Midbrain (tissue), 1 donor: ENCODE measurements around the gene SCAMP2.

Source experiments
- DNase-seq: peaks from one replicate; lab custom pipeline; 2025; lab: John Stamatoyannopoulos, UW

The SCAMP2 gene

GRCh38 chr15:74838137-74838516, 35.0 kb downstream of the SCAMP2 start:
- DNase-seq: no peak

GRCh38 chr15:74837482-74838136, 35.6 kb downstream of the SCAMP2 start:
- no peak for DNase-seq

GRCh38 chr15:74836846-74837245, 36.3 kb downstream of the SCAMP2 start:
- no peak for DNase-seq

GRCh38 chr15:74835312-74835823, 37.8 kb downstream of the SCAMP2 start:
- DNase-seq: peak; percentile 28

- DNase-seq: no peak
Observed at GRCh38 chr15:74833376-74834107, 39.6 kb downstream of the SCAMP2 start.

GRCh38 chr15:74832826-74833225, 40.3 kb downstream of the SCAMP2 start:
- DNase-seq: no peak

- no peak for DNase-seq
Observed at GRCh38 chr15:74831813-74832495, 41.2 kb downstream of the SCAMP2 start.

GRCh38 chr15:74830868-74831267, 42.3 kb downstream of the SCAMP2 start:
- peak; percentile 62 for DNase-seq

GRCh38 chr15:74829991-74830390, 43.2 kb downstream of the SCAMP2 start:
- DNase-seq: no peak

GRCh38 chr15:74829486-74829885, 43.7 kb downstream of the SCAMP2 start:
- DNase-seq: no peak

- DNase-seq: no peak
Observed at GRCh38 chr15:74828835-74829234, 44.3 kb downstream of the SCAMP2 start.

- DNase-seq: no peak
Observed at GRCh38 chr15:74827614-74828013, 45.6 kb downstream of the SCAMP2 start.

GRCh38 chr15:74826921-74827320, 46.2 kb downstream of the SCAMP2 start:
- no peak for DNase-seq

- DNase-seq: peak; percentile 9
Observed at GRCh38 chr15:74826364-74826819, 46.8 kb downstream of the SCAMP2 start, which contains the start of gene CPLX3. CPLX3 (plus strand) TSS chr15:74826627; CDS start chr15:74826704, 77 bp downstream.

- DNase-seq: no peak
Observed at GRCh38 chr15:74825866-74826265, 47.3 kb downstream of the SCAMP2 start.

GRCh38 chr15:74824976-74825375, 48.2 kb downstream of the SCAMP2 start:
- no peak for DNase-seq

- no peak for DNase-seq
Observed at GRCh38 chr15:74823324-74823723, 49.8 kb downstream of the SCAMP2 start.

GRCh38 chr15:74822233-74822632, 50.9 kb downstream of the SCAMP2 start:
- no peak for DNase-seq

- no peak for DNase-seq
Observed at GRCh38 chr15:74821790-74822158, 51.4 kb downstream of the SCAMP2 start.

- DNase-seq: no peak
Observed at GRCh38 chr15:74821091-74821789, 51.9 kb downstream of the SCAMP2 start.

- DNase-seq: no peak
Observed at GRCh38 chr15:74820056-74820455, 53.1 kb downstream of the SCAMP2 start.

- DNase-seq: no peak
Observed at GRCh38 chr15:74817370-74817737, 55.8 kb downstream of the SCAMP2 start.
